COLO668 (cell line): ENCODE data around the gene PSMB2.
"Not testable (repeated sequence)": the region's sequence is repeated elsewhere in the genome, so short reads cannot be mapped to it uniquely, and the experiment has no call there.

Experiments used
- DNase-seq: peaks from one replicate; lab custom pipeline; 2025; ENCODE audit not compliant: unreplicated experiment; lab: John Stamatoyannopoulos, UW

The PSMB2 gene

DNA sequence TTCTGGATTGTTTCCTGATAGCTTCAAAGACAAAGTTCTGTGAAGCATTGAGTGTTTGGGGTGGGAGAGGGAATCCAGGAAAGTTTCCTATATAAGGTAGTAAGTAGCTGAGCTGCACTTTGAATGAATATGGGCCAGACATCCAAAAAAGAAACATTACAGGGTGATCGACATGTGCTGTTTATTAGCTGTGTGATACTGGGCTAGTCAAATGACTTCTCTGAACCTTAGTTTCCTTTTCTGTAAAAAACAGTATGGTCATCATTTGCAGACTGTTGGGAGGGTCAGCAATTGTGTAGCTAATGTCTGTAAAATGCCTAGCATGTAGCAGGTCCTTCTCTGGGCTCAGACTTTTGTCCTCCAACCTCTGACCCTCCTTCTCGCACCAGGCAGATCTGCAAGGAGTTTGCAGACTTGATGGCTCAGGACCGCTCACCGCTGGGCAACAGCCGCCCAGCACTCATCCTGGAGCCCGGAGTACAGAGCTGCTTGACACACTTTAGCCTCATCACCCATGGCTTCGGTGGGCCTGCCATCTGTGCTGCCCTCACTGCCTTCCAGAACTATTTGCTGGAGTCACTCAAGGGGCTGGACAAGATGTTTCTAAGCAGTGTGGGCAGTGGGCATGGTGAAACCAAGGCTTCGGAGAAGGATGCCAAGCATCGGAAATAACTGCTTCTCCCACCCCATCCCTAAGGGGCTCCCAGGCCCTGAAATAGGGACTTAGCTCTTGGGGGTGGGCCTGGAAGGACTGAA is 47.1 kb downstream of the PSMB2 start:
- no peak for DNase-seq

DNA sequence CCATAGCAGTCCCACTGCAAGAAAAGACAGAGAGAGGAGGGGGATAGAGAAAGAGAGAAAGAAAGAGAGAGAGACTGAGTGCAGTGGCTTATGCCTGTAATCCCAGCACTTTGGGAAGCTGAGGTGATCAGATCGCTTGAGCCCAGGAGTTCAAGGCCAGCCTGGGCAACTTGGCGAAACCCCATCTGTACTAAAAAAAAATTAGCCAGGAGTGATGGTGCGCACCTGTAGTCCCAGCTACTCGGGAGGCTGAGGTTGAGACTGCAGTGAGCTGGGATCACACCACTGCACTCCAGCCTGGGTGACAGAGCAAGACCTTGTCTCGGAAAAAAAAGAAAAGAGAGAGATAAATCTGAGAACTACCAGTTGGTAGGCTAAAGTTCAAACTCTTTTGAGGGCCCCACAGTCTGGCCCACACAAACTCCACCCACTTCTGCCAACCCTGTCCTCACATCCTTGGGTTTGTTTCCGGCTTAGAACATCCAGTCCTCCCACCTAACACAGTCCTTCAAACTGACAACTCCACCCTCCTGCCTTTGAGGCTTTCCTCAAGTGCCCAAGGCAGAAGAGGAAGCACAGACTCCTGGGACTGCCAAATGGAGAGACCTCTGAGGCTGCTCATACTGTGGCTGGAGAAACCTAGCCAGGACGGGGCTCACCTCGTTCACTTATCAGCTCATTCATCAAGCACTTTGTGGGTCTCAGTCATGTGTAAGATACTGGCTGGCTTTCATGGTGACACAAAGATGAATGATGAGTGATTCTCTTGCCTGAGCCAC is 48.1 kb downstream of the PSMB2 start:
- DNase-seq = no peak

DNA sequence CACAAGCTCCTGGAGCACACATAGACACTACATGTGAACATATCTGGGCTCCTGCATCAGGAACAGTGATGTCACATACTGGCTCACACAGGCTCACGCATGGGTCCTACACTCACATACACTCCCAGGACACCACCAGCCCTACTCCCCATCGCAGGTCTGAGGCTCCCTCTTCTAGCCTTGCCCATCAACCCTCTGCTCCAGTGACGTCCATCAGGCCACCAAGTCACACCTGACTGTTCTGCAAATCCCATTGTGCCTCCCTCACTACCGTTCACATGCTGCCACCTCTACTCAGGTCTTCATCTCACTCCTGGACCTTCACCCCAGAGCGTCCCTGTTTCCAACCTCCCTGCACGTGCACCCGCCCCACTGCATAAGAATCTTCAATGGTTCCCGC is 50.1 kb downstream of the PSMB2 start:
- no peak for DNase-seq

GRCh38 chr1:35590476-35591040 is 50.8 kb downstream of the PSMB2 start:
- no peak for DNase-seq

DNA sequence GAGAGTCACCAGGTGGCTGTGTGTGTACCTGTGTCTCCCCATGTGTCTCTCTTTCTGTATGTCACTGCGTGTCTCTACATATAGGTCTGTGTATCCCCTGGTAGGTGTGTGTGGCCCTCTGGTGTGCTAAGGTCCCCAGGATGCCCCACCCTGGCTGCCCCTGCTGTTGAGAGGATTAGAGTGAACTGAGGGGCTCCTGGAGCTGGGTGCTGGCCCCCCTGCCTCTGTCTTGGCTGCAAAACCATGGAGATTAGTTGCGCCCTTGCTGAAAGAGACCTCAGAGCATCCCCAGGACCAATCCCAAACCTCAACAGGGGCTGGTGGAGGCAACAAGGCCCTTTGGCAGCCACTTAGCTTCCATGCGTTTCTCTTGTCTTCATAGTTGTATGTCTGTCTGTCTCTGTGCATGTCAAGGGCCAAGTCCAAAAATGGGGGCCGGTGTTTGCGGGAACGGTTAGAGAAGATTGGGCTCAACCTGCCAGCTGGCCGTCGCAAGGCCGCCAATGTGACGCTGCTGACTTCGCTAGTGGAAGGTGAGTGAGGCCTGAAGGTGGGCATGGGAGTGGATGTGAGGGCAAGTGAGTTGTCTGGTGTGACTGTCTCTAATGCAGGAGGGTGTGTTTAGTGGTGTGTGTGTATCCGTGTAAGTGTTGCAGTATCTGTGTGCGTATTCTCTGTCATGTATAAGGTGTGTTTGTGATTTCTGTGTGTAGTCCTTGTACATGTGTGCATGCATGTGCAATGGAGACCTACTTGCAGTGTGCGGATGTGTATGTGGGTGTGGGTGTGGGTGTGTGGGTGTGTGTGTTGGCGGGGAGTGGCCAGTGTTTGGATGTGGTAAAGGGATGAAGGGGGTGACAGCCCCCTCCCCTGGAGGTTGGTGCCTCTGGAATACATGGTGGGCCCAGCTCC is 51.6 kb downstream of the PSMB2 start:
- no peak for DNase-seq

GRCh38 chr1:35588197-35588910 is 53.0 kb downstream of the PSMB2 start:
- no peak for DNase-seq

- no peak for DNase-seq
Measured at GRCh38 chr1:35587736-35588135, 53.6 kb downstream of the PSMB2 start.

DNA sequence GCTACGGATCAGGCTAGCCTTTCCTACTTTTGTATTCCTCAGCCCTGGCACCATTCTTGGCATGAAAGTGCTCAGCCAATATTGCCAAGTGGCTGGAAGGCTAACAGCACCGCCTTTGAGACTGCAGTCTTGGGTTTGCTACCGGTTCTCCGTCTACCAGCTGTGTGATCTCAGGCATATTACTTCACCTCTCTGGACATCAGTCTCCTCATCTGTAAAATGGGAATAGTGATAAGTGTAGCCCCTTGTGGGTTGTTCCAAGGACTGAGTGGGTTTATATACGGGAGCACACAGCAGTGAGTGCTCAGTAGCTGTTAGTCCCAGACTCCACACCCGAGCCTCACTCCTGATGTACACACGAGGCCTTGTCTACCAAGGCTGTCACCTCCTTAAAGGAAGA is 54.5 kb downstream of the PSMB2 start:
- no peak for DNase-seq

DNA sequence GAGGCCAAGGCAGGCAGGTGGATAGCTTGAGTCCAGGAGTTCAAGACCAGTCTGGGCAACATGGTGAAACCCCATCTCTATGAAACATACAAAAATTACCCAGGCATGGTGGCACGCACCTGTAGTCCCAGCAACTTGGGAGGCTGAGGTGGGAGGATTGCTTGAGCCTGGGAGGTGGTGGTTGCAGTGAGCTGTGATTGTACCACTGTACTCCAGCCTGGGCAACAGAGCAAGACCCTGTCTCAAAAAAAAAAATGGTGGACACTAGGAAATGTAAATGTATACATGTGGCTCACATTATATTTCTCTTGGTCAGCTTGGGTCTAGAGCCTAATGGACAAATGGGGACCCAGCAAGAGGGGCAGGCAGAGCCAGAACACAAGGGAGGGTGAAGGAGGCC is 55.5 kb downstream of the PSMB2 start:
- not testable (repeated sequence) for DNase-seq

GRCh38 chr1:35585281-35585680 is 56.0 kb downstream of the PSMB2 start:
- DNase-seq = no peak

GRCh38 chr1:35581621-35582020 is 59.7 kb downstream of the PSMB2 start:
- DNase-seq = not testable (repeated sequence)

GRCh38 chr1:35580949-35581388 is 60.4 kb downstream of the PSMB2 start:
- no peak for DNase-seq

- DNase-seq = no peak
Measured at GRCh38 chr1:35577071-35577998, 64.0 kb downstream of the PSMB2 start.

DNA sequence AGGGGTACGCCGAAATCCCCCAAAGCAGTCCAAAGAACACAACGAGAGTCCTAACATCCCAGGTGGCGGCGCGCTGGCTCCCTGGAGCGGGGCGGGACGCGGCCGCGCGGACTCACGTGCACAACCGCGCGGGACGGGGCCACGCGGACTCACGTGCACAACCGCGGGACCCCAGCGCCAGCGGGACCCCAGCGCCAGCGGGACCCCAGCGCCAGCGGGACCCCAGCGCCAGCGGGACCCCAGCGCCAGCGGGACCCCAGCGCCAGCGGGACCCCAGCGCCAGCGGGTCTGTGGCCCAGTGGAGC is 64.6 kb downstream of the PSMB2 start:
- DNase-seq = not testable (repeated sequence)

- no peak for DNase-seq
Measured at GRCh38 chr1:35576061-35576765, 65.1 kb downstream of the PSMB2 start.

- DNase-seq = no peak
Measured at GRCh38 chr1:35575416-35575958, 65.8 kb downstream of the PSMB2 start.

DNA sequence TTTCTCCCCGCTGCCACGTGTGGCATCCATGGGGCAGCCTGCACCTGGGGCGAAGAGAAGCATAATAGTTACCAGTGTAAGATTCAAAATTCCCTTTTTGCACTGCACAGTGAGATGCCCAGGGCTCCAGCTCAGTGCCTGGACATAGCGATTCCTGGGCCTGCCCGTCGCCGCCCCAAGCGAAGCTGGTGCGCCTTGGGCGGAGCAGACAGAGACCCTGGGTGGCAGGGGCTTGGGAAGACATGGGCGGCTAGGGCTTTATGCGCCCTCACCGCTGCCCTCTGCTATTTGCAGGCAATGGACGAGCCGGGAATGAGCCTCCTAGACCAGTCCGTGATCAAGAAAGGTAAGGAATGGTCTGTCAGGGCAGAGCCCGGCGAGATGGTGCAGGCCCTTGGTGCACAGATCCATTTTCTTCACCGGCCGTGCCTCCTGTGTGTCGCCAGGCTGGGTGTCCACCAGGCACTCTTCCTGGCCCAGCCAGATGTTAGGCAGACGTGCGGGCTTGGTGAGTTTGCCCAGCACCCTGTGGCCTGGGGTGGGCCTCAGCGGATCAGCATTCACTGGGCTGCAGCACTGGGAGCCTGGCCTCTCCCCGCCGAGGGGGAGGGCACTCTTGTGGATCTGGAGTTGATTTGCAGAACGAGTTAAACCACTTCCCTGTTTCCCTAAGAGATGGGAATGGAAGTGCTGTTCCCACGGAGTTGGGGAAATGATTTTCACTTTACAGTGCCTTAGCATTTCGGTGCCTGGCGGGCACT is 66.5 kb downstream of the PSMB2 start:
- no peak for DNase-seq

- DNase-seq = no peak
Measured at GRCh38 chr1:35574125-35574654, 67.1 kb downstream of the PSMB2 start.
